ENCODE data around the gene FAM20A.

- no peak for TF ChIP-seq CTCF (IDR thresholded peaks at IDR 0.05; ENCODE audit: borderline replicate concordance, extremely low read depth, low read length, poor library complexity, severe bottlenecking)
- no peak for TF ChIP-seq EZH2 (IDR thresholded peaks at IDR 0.05; ENCODE audit: borderline replicate concordance, low read depth, low read length, severe bottlenecking)
These were observed 21.3 kb upstream of the FAM20A start for GRCh38 chr17:68622423-68622822.

Measured in DND-41 (cell line).